HepG2 (cell line): Measurements from ENCODE around the gene PPFIA2.

Experiments
- ARNT ChIP-seq: fragments of 450-650 bp; IDR thresholded peaks from 2 replicates; pipeline ENCODE4 v1.6.1; 2017
- ATF4 ChIP-seq, 2 experiments: fragments of 450-650 bp in 1 of 2; sonication (generic) in 1 of 2; formaldehyde crosslinking; IDR thresholded peaks; 2 replicates each; pipeline versions ENCODE4 v1.5.0 to v1.8.0; 2020 to 2022; ENCODE audit warnings: mild to moderate bottlenecking in 1 of 2, missing genetic modification reagents in 1 of 2
- CTCF ChIP-seq: sonication (generic); formaldehyde crosslinking; IDR thresholded peaks from 2 replicates; pipeline ENCODE4 v1.5.0; 2020; ENCODE audit warnings: mild to moderate bottlenecking, missing genetic modification reagents, moderate library complexity
- HNRNPLL ChIP-seq: fragments of 200-400 bp; formaldehyde crosslinking; IDR thresholded peaks from 2 replicates; pipeline ENCODE4 v1.6.1; 2017; ENCODE audit warnings: mild to moderate bottlenecking, low read depth, low read length; ENCODE audit not compliant: poor library complexity, severe bottlenecking
- PBX3 ChIP-seq: sonication (generic); formaldehyde crosslinking; IDR thresholded peaks from 2 replicates; pipeline ENCODE4 v1.8.1; 2023; ENCODE audit warnings: missing genetic modification reagents, inconsistent platforms, borderline replicate concordance
- POLR2AphosphoS5 ChIP-seq: IDR thresholded peaks from 2 replicates; pipeline ENCODE4 v1.6.1; 2012; ENCODE audit warnings: low read depth, low read length
- ZNF878 ChIP-seq: sonication (generic); formaldehyde crosslinking; IDR thresholded peaks from 2 replicates; pipeline ENCODE4 v1.8.1; 2023; ENCODE audit warnings: mild to moderate bottlenecking, missing genetic modification reagents, moderate library complexity

GRCh38 chr12:81245907-81246570 lies 513.1 kb downstream of the PPFIA2 start:
- TF ChIP-seq CTCF (CRISPR knock-in tag) (no peak), HNRNPLL (no peak), ZNF878 (no peak), POLR2AphosphoS5 (no peak), PBX3 (CRISPR knock-in tag) (no peak), ATF4 (CRISPR knock-in tag; IDR thresholded peaks at IDR 0.05) (no peak), ARNT (no peak)
